Lung (tissue), 12 donors: ENCODE data around the gene RGS8. TPM values are rescaled to one million over a fixed set of nuclear protein-coding genes. Genes with fewer than 3 reads are reported as not detected.
A peak's percentile ranks its signal among the peaks of the same experiment; 100 is the strongest.

Experiments used
- ATAC-seq: fragments of 200-7000 bp; cut with Tn5 transposase; one replicate; pipeline ENCODE4 v1.9.1; 2020; ENCODE audit warnings: moderate number of reproducible peaks; ENCODE audit not compliant: insufficient read depth, low FRiP score
- DNase-seq, 3 donors: peaks; one replicate each; pipeline ENCODE4 v3.0.0-alpha.2; 2013 to 2017
- H3K27ac ChIP-seq, 2 donors: one replicate each; pipeline ENCODE4 v1.5.1; 2013; ENCODE audit warnings: mild to moderate bottlenecking in 2 of 2, moderate library complexity in 2 of 2, control low read depth in 1 of 2, inconsistent platforms in 1 of 2, low read depth in 1 of 2, low read length in 1 of 2
- H3K27me3 ChIP-seq, 3 donors: one replicate each; pipeline ENCODE4 v1.5.1; 2013; ENCODE audit warnings: low read length in 2 of 3; ENCODE audit not compliant: control insufficient read depth in 3 of 3, insufficient read depth in 3 of 3
- H3K36me3 ChIP-seq, 4 donors: one replicate each; pipeline ENCODE4 v1.5.1; 2013; ENCODE audit warnings: low read length in 4 of 4, mild to moderate bottlenecking in 1 of 4, moderate library complexity in 1 of 4; ENCODE audit not compliant: control insufficient read depth in 4 of 4, insufficient read depth in 4 of 4
- H3K4me1 ChIP-seq, 5 donors: one replicate each; pipeline ENCODE4 v1.5.1; 2013; ENCODE audit warnings: low read length in 5 of 5, mild to moderate bottlenecking in 2 of 5, moderate library complexity in 1 of 5; ENCODE audit not compliant: control insufficient read depth in 5 of 5, insufficient read depth in 5 of 5
- H3K4me3 ChIP-seq: one replicate; pipeline ENCODE4 v1.5.1; 2013; ENCODE audit warnings: mild to moderate bottlenecking, control low read depth, moderate library complexity
- H3K9ac ChIP-seq, 2 donors: one replicate each; pipeline ENCODE4 v1.5.1; 2013; ENCODE audit warnings: low read length in 2 of 2, control low read depth in 1 of 2; ENCODE audit not compliant: insufficient read depth in 1 of 2
- H3K9me3 ChIP-seq, 4 donors: one replicate each; pipeline ENCODE4 v1.5.1; 2013; ENCODE audit warnings: low read length in 3 of 4, mild to moderate bottlenecking in 1 of 4, moderate library complexity in 1 of 4; ENCODE audit not compliant: control insufficient read depth in 4 of 4, insufficient read depth in 3 of 4
- CTCF ChIP-seq: IDR thresholded peaks from 2 replicates; pipeline ENCODE4 v1.5.1; 2012; ENCODE audit warnings: mild to moderate bottlenecking; ENCODE audit errors: control extremely low read depth, extremely low read depth
- WGBS, 2 donors: extraction: QIAGEN DNeasy Blood & Tissue Kit; methylation state at CpG; one replicate each; pipeline ENCODE4 v1.1.7; 2013; 5-methylcytosine and 5-hydroxymethylcytosine counted together
- polyA plus RNA-seq, 2 donors: library from polyadenylated mRNA; stranded (reverse); fragments of 200-250 nt; gene quantifications; one replicate each; pipeline ENCODE4 v1.2.1, GENCODE V29; 2013
- total RNA-seq, 2 donors: library from RNA; depleted of rRNA in 1 of 2; stranded (reverse); fragments of >200 nt in 1 of 2; gene quantifications; one replicate each; pipeline ENCODE4 v1.2.1, GENCODE V29; 2014 to 2021
- donor health status: control.
- donor health status: control.
- donor health status: Bipolar disorder and iron deficiency.
- donor health status: healthy.
- donor health status: DM: yes; HTN: yes; CAD: no.

The RGS8 gene
- total and polyA plus RNA-seq, 4 donors = 0.02 to 0.03 (median 0.02) TPM; not detected in 1

DNA sequence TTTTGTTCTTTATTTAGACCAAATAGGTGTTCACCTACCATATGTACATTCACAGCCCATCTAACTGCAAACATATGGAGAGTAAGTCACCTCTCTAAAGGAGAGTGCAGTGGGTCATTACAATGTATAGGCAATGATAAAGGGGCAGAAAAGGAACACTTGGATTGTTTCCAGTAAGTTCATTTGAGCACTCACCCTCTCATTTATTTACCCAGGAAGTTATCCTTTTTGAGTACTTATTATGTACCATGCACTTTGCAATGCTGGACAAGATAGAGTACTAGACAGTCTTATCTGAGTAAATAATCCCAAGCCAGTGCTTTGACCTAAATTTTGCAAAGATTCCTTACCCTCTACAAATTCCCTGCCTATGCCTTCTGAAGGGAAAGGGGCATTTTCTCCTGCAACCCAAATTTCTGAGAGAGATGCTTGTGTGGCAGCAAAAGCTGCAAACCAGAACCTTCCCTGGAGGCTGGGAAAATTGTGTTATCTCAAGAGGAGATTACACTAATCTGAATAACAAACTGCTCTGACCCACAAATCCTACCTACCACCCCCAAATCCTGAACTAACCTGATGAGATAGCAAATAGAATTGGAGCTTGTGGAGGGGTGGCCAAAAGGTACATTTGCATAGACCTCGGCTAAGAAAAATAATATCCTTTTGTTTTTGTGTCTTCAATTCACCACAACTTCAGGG lies 18.6 kb upstream of the RGS8 start:
- H3K36me3 ChIP-seq = no peaks in the 10 kb centered on the region
- no peak overlapping the region for H3K4me3 ChIP-seq
- ATAC-seq = no peak
- no peak for TF ChIP-seq CTCF
- no peaks in the 10 kb centered on the region for H3K27me3 ChIP-seq
- H3K4me1 ChIP-seq = peaks cover 0 to 11% (median 0%) of the 10 kb centered on the region in 5 donors
- no peaks in the 10 kb centered on the region for H3K9me3 ChIP-seq
- H3K27ac ChIP-seq = no peak overlapping the region
- no peak overlapping the region for H3K9ac ChIP-seq
- 56 to 64% methylated on average over 1 of the region's 1 CpG for WGBS, 2 donors
- no peak for DNase-seq

GRCh38 chr1:182700351-182700709 lies 15.9 kb upstream of the RGS8 start:
- no peak overlapping the region for H3K27ac ChIP-seq
- 72 to 74% methylated on average over 9 of the region's 9 CpGs for WGBS, 2 donors
- H3K4me3 ChIP-seq = no peak overlapping the region
- no peaks in the 10 kb centered on the region for H3K36me3 ChIP-seq
- H3K27me3 ChIP-seq = no peaks in the 10 kb centered on the region
- no peaks in the 10 kb centered on the region for H3K9me3 ChIP-seq
- H3K9ac ChIP-seq = no peak overlapping the region
- DNase-seq = no peak
- no peak for ATAC-seq
- peaks cover 0 to 11% (median 0%) of the 10 kb centered on the region in 5 donors for H3K4me1 ChIP-seq
- no peak for TF ChIP-seq CTCF

GRCh38 chr1:182699393-182700350 lies 15.3 kb upstream of the RGS8 start:
- Histone ChIP-seq H3K9me3 (no peaks in the 10 kb centered on the region), H3K4me3 (no peak overlapping the region), H3K4me1 (peaks cover 0 to 11% (median 0%) of the 10 kb centered on the region in 5 donors), H3K27me3 (no peaks in the 10 kb centered on the region), H3K9ac (peak overlapping the region in 1 of 2 donors; percentile 11), H3K27ac (no peak overlapping the region), H3K36me3 (no peaks in the 10 kb centered on the region)
- DNase-seq = peak; percentile 48 to 56 (median 53)
- no peak for ATAC-seq
- no peak for TF ChIP-seq CTCF
- 38 to 43% methylated on average over 27 of the region's 27 CpGs for WGBS, 2 donors
